T-cell (primary cell): ENCODE data around the gene ITGA2. TPM values are rescaled to one million over a fixed set of nuclear protein-coding genes. Genes with fewer than 3 reads are reported as not detected.

Experiments used
- ATAC-seq, 4 experiments: fragments of 200-7000 bp in 3 of 4; fragments of 150-1000 bp in 1 of 4; cut with Tn5 transposase; replicated peaks in 1 of 4; 1 replicate in 3 of 4; 2 replicates in 1 of 4; pipeline ENCODE4 v1.10.0; 2021; ENCODE audit warnings: moderate library complexity in 3 of 4, mild to moderate bottlenecking in 2 of 4, moderate number of reproducible peaks in 1 of 4
- CTCF ChIA-PET, 2 donors: fragments of 300-600 bp; sonication (Branson Sonifier 250); formaldehyde crosslinking; loops; one replicate each; lab custom pipeline; 2022; ENCODE audit warnings: antibody characterized with exemption in 2 of 2; lab: Charles Lee
- POLR2A ChIA-PET, 2 donors: fragments of 300-600 bp; sonication (Branson Sonifier 250); formaldehyde crosslinking; loops; one replicate each; lab custom pipeline; 2022; ENCODE audit warnings: antibody characterized with exemption in 2 of 2; lab: Charles Lee
- DNase-seq, 35 experiments: peaks; one replicate each; pipeline versions ENCODE4 v3.0.0 to v3.0.0-alpha.2; 2013 to 2023
- H3K27ac ChIP-seq: one replicate; pipeline ENCODE4 v1.5.1; 2013; ENCODE audit warnings: low read length
- H3K27me3 ChIP-seq, 2 experiments: replicated peaks in 1 of 2; 1 replicate in 1 of 2; 2 replicates in 1 of 2; pipeline versions ENCODE4 v1.6.1 to v1.7.0; 2013; ENCODE audit warnings: low read length in 1 of 2, mixed read lengths in 1 of 2; ENCODE audit not compliant: control insufficient read depth in 2 of 2, insufficient read depth in 2 of 2; ENCODE audit errors: extremely low read depth in 1 of 2
- H3K36me3 ChIP-seq, 2 donors: 1 replicate in 1 of 2; 2 replicates in 1 of 2; pipeline versions ENCODE4 v1.6.1 to v1.7.0; 2013; ENCODE audit warnings: low read length in 1 of 2; ENCODE audit not compliant: control insufficient read depth in 2 of 2, insufficient read depth in 1 of 2; ENCODE audit errors: extremely low read depth in 1 of 2
- H3K4me1 ChIP-seq, 2 experiments: 1 replicate in 1 of 2; 2 replicates in 1 of 2; pipeline versions ENCODE4 v1.6.1 to v1.7.0; 2013; ENCODE audit warnings: low read length in 2 of 2, mixed read lengths in 1 of 2; ENCODE audit not compliant: insufficient read depth in 2 of 2, control insufficient read depth in 1 of 2; ENCODE audit errors: extremely low read depth in 1 of 2
- H3K4me3 ChIP-seq, 2 donors: 1 replicate in 1 of 2; 2 replicates in 1 of 2; pipeline versions ENCODE4 v1.5.1 to v1.7.0; 2013; ENCODE audit warnings: mild to moderate bottlenecking in 2 of 2, low read length in 1 of 2, moderate library complexity in 1 of 2; ENCODE audit not compliant: control insufficient read depth in 1 of 2; ENCODE audit errors: extremely low read depth in 1 of 2
- H3K9me3 ChIP-seq: 2 replicates; pipeline ENCODE4 v1.7.0; 2013
- H3K27ac Mint-ChIP-seq, 2 donors: one replicate each; pipeline ENCODE4 v1.8.0; 2020 to 2021; ENCODE audit warnings: mild to moderate bottlenecking in 2 of 2, mixed read lengths in 2 of 2
- H3K27me3 Mint-ChIP-seq, 2 donors: one replicate each; pipeline ENCODE4 v1.8.0; 2021 to 2022; ENCODE audit warnings: mixed read lengths in 2 of 2
- H3K36me3 Mint-ChIP-seq: one replicate; pipeline ENCODE4 v1.8.0; 2021; ENCODE audit warnings: mixed read lengths
- H3K4me1 Mint-ChIP-seq, 3 donors: one replicate each; pipeline ENCODE4 v1.8.0; 2020 to 2022; ENCODE audit warnings: mixed read lengths in 3 of 3, mild to moderate bottlenecking in 1 of 3
- H3K4me3 Mint-ChIP-seq, 3 donors: one replicate each; pipeline ENCODE4 v1.8.0; 2020 to 2022; ENCODE audit warnings: mild to moderate bottlenecking in 3 of 3, mixed read lengths in 3 of 3, moderate library complexity in 3 of 3
- H3K9me3 Mint-ChIP-seq, 3 donors: one replicate each; pipeline ENCODE4 v1.8.0; 2020 to 2022; ENCODE audit warnings: mixed read lengths in 3 of 3
- WGBS: methylation state at CpG from one replicate; pipeline ENCODE4 v1.1.5; 2013; ENCODE audit warnings: missing lambda C conversion rate; ENCODE audit not compliant: insufficient coverage; 5-methylcytosine and 5-hydroxymethylcytosine counted together
- total RNA-seq, 35 experiments: library from RNA in 6 of 35; stranded (reverse) in 6 of 35; fragments of 120-200 nt in 1 of 35; gene quantifications; one replicate each; pipeline versions ENCODE4 v1.2.1 to v1.2.4 and lab custom pipeline; 2013 to 2026

The ITGA2 gene
- total RNA-seq, 5 donors from 2014 or later (not counting 1 experiment from before 2014, with no cell fraction given), result 0.16 to 1.5 (median 0.51) TPM

DNA sequence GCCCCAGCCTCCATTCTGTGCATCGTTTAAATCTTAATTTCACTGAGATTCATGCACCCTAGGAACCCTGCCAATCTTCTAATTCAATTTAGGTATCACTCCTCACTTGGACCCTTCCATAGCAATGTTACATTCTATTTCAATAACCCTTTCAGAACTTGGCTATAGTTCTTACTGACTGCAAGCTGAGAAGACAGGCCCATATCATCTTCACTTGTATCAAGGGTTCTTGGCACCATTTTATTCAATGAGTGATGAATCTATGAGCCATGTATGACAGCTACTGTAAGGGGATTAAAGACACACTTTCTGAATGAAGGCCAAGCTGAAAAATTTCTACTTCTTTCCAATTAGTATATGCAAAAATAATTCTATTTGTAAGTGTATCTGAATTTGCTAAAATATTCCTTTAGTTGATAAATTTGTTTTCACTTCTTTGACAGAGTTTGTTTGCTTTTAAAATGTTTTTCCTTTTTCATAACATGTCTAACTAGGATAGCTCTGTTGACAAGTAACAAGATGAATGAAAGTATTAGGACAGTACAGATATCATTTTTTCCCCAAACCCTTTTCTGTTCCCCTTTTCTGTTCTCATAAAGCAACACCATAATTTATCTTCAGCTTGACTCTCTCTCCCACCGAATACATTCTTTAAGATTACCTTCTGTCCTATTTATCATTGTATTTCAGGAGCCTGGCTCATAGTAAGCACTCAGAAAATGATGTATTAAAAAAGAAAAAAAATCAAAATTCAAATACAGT lies 9.6 kb downstream of the ITGA2 start:
- Mint-ChIP-seq H3K27ac (no peak overlapping the region), H3K4me3 (no peak overlapping the region), H3K36me3 (no peaks in the 10 kb centered on the region), H3K9me3 (no peaks in the 10 kb centered on the region), H3K27me3 (no peaks in the 10 kb centered on the region), H3K4me1 (no peaks in the 10 kb centered on the region)
- CTCF ChIA-PET, result no interaction called here
- Histone ChIP-seq H3K9me3 (no peaks in the 10 kb centered on the region), H3K36me3 (no peaks in the 10 kb centered on the region), H3K27ac (no peak overlapping the region), H3K4me3 (no peak overlapping the region), H3K27me3 (no peaks in the 10 kb centered on the region), H3K4me1 (no peaks in the 10 kb centered on the region)
- no peak for DNase-seq
- no peak for ATAC-seq
- 93% methylated on average over 1 of the region's 2 CpGs for WGBS
- POLR2A ChIA-PET, result interaction anchor here in 1 of 2 donors (0.6 kb wide), 1 partner anchor 1444 kb away, joined by 3 read pairs; no protein-coding TSS in a partner anchor

DNA sequence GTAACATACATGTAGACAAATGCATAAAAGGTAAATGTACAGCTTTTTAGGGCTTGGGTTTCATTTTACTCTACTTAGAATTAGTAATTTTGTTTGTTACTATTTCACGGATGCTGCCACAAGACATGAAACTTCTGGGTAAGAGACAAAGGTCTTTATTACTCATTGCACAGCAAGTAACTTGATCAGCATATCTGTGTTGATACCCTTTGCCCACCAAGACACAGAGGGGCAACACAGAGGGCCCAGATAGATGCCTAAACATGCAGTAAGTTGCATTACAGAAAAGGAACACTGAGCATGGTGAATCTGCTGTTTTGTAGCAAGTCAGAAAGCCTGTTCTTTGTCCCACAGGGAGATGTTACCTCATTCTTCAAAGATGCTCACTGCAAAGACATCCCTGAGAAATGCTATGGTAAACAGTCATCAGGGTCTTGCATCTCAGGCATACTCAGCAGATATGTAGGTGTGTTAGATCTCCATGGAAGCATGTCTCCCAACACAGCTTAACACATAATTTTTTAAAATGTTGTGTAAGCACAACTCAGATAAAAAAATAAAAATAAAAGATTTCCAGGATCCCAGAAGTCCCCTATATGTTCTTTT lies 10.3 kb downstream of the ITGA2 start:
- H3K4me1 ChIP-seq, result no peaks in the 10 kb centered on the region
- Mint-ChIP-seq H3K36me3 (no peaks in the 10 kb centered on the region), H3K27ac (no peak overlapping the region), H3K4me1 (peaks cover 3 to 6% (median 4%) of the 10 kb centered on the region in 3 donors), H3K9me3 (no peaks in the 10 kb centered on the region), H3K4me3 (no peak overlapping the region), H3K27me3 (no peaks in the 10 kb centered on the region)
- H3K4me3 ChIP-seq, result no peak overlapping the region
- no peaks in the 10 kb centered on the region for H3K9me3 ChIP-seq
- CTCF ChIA-PET, result no interaction called here
- no peak overlapping the region for H3K27ac ChIP-seq
- no peaks in the 10 kb centered on the region for H3K36me3 ChIP-seq
- POLR2A ChIA-PET, result interaction anchor here in 1 of 2 donors (0.6 kb wide), 1 partner anchor 1443 kb away, joined by 3 read pairs; no protein-coding TSS in a partner anchor
- ATAC-seq (no peak), DNase-seq (no peak)
- no CpG with 5 or more reads among the region's 1 CpG for WGBS
- no peaks in the 10 kb centered on the region for H3K27me3 ChIP-seq

DNA sequence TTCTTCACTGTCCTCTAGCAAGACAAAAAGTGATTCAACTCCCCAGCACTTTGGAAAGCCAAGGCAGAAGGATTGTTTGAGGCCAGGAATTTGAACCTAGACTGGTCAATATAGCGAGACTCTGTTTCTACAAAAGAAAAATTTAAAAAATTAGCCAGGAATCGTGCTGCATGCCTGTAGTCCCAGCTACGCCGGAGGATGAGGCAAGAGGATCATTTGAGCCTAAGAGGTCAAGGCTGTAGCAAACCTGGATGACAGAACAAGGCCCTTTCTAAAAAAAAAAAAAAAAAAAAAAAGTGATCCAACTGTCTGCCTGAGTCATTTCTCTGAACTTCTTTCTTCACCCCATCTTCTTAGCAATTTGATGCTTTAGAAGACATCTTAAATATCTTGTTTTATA lies 12.4 kb downstream of the ITGA2 start:
- DNase-seq, result no peak
- no peak overlapping the region for H3K27ac Mint-ChIP-seq

DNA sequence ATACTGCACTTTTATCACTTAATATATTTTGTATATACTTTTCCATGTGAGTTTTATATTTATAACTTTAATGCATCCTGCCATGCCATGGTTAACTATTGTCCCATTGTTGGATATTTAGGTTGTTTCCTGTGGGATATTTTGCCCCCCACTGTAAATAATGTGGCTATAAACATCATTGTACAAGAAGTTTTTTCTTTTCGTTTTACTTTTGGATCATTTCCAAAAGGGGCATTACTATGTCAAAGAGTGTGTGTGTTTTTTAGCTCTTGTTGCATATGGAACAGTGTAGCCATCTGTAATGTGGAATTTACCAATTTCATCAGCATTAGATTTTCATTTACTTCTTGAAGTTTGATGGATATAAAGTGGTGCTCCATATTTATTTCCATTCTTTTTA lies 13.3 kb downstream of the ITGA2 start:
- Histone ChIP-seq H3K27ac (no peak overlapping the region), H3K27me3 (no peaks in the 10 kb centered on the region), H3K36me3 (no peaks in the 10 kb centered on the region), H3K4me1 (peaks cover 0 to 3% of the 10 kb centered on the region in 2 experiments), H3K4me3 (no peak overlapping the region), H3K9me3 (no peaks in the 10 kb centered on the region)
- Mint-ChIP-seq H3K36me3 (no peaks in the 10 kb centered on the region), H3K4me1 (peaks cover 22 to 26% (median 24%) of the 10 kb centered on the region in 3 donors), H3K27me3 (no peaks in the 10 kb centered on the region), H3K9me3 (no peaks in the 10 kb centered on the region), H3K4me3 (no peak overlapping the region), H3K27ac (no peak overlapping the region)
- POLR2A ChIA-PET, result no interaction called here
- WGBS, result no CpG with 5 or more reads among the region's 1 CpG
- CTCF ChIA-PET, result no interaction called here
- DNase-seq (no peak), ATAC-seq (no peak)

More for the DNA sequence above, 12.4 kb downstream of the ITGA2 start:
- no peaks in the 10 kb centered on the region for H3K36me3 ChIP-seq
- Mint-ChIP-seq H3K27me3 (no peaks in the 10 kb centered on the region), H3K36me3 (no peaks in the 10 kb centered on the region), H3K4me3 (no peak overlapping the region), H3K4me1 (peaks cover 13 to 17% (median 17%) of the 10 kb centered on the region in 3 donors), H3K9me3 (no peaks in the 10 kb centered on the region)
- POLR2A ChIA-PET, result no interaction called here
- H3K27me3 ChIP-seq, result no peaks in the 10 kb centered on the region
- peaks cover 0 to 3% of the 10 kb centered on the region in 2 experiments for H3K4me1 ChIP-seq
- CTCF ChIA-PET, result no interaction called here
- no peak for ATAC-seq
- no peaks in the 10 kb centered on the region for H3K9me3 ChIP-seq
- H3K4me3 ChIP-seq, result no peak overlapping the region
- 100% methylated on average over 4 of the region's 4 CpGs for WGBS
- no peak overlapping the region for H3K27ac ChIP-seq

DNA sequence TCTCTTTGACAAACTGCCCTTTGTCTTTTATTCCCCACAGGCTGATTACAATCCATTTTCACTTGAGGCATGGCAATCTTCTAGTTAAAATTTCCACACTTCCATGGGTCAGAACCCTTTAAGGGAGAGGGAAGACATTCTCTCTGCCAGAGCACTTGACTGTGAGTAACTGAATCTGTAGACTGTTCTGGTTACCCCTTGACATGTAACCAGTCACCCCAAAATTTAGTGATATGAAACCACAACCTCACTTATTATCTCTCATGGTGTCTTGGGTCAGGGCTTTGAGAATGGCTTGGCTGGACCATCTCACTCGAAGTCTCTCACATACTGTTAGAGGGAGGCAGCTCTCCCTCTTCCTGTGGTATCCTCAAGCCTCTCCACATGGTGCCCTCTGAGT lies 14.0 kb downstream of the ITGA2 start:
- Mint-ChIP-seq H3K4me3 (no peak overlapping the region), H3K9me3 (no peaks in the 10 kb centered on the region), H3K36me3 (no peaks in the 10 kb centered on the region), H3K27ac (no peak overlapping the region), H3K27me3 (no peaks in the 10 kb centered on the region), H3K4me1 (peaks cover 24 to 33% (median 24%) of the 10 kb centered on the region in 3 donors)
- no peaks in the 10 kb centered on the region for H3K9me3 ChIP-seq
- no peaks in the 10 kb centered on the region for H3K27me3 ChIP-seq
- ATAC-seq (no peak), DNase-seq (no peak)
- no CpG with 5 or more reads among the region's 1 CpG for WGBS
- no peaks in the 10 kb centered on the region for H3K36me3 ChIP-seq
- no peak overlapping the region for H3K27ac ChIP-seq
- peaks cover 0 to 3% of the 10 kb centered on the region in 2 experiments for H3K4me1 ChIP-seq
- CTCF ChIA-PET, result no interaction called here
- H3K4me3 ChIP-seq, result no peak overlapping the region
- POLR2A ChIA-PET, result no interaction called here

DNA sequence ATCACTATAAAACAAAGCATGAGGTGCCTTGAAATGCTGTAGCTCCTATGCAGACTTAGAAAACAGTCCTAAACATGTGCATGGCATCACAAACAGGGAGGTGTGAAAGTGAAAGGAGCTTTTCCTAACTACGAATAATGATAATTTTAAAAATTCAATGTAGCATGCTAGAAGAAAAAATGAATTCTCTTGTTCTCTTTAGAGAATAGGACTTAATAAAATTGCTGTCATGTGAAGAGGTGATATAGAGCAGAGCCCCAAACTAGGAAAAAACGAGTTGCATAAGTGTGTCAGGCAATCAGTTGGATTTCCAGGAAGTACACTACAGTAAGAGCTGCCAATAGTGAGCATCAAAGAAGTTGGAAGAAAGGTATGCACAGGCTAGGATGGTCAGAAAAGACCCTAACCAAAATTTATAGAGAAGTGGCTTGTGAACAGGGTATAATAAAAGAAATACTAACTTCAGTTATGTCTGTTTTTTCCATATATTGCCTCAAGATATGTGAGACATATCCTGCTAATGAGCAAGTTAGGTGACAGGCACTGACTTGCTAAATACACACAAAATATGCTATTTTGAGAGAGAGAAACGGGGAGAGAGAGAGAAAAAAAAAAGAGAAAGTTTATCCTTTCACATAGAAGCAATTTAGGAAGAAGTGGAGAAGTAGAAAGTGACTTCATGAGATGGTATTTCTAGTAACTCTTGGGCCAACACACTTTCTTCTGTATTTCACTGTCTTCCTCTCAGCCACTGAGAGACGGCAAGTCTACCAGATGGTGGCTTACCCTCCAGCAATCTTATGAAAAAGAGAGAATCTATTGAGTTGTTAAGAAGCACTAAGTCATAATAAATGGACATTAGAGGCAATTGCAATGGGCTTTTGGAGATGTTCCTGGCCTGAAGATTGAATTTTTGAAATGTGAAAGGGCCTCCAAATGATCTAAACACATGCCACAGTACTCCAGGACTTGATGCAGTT lies 18.0 kb downstream of the ITGA2 start:
- POLR2A ChIA-PET, result no interaction called here
- ATAC-seq, result no peak
- H3K27ac Mint-ChIP-seq, result peak overlapping the region in 1 of 2 donors; percentile 11
- Histone ChIP-seq H3K4me3 (no peak overlapping the region), H3K27ac (no peak overlapping the region), H3K27me3 (no peaks in the 10 kb centered on the region), H3K36me3 (no peaks in the 10 kb centered on the region), H3K4me1 (peaks cover 0 to 3% of the 10 kb centered on the region in 2 experiments), H3K9me3 (no peaks in the 10 kb centered on the region)
- no peaks in the 10 kb centered on the region for H3K9me3 Mint-ChIP-seq
- 40% methylated on average over 1 of the region's 4 CpGs for WGBS
- DNase-seq, result no peak
- H3K27me3 Mint-ChIP-seq, result no peaks in the 10 kb centered on the region
- H3K4me1 Mint-ChIP-seq, result peaks cover 24 to 39% (median 28%) of the 10 kb centered on the region in 3 donors
- no peak overlapping the region for H3K4me3 Mint-ChIP-seq
- CTCF ChIA-PET, result no interaction called here
- no peaks in the 10 kb centered on the region for H3K36me3 Mint-ChIP-seq
